Measurements from ENCODE around the gene NRG4. TPM values are rescaled to one million over a fixed set of nuclear protein-coding genes. Genes with fewer than 3 reads are reported as not detected.

The NRG4 gene
- total and polyA plus RNA-seq, 9 of the 15 experiments (the other 6 are each of a cell fraction or from before 2014, with no cell fraction given) = 0.33 to 2.5 (median 0.76) TPM

DNA sequence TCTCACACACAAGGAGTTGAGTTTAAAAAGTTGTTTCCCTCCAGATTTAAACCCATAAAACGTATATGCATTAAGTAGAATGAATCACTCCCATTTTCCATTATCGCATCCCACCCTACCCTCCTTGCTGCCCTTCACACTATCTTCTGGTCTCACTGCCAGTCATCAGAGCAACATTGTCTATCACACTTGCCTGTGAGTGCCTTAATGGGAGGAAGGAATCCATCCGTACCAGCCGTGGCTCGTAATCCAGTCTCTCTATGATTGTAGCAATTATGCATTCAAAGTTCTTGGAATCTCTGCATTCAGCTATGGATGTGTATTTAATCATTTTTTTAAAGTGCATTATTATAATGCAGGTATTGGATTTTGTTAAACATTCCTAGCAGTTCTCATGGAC lies 49.5 kb upstream of the NRG4 start:
- intact Hi-C loops (cut with micrococcal nuclease) = no loop called here
- in situ Hi-C loops (cut with MboI) = no loop called here
- H3K9me3 ChIP-seq (replicated peaks; ENCODE audit: control insufficient read depth, insufficient read depth, low read depth, low read length) = no peaks in the 10 kb centered on the region
- H3K4me3 ChIP-seq = no peak overlapping the region
- no peak overlapping the region for H3K27ac ChIP-seq (ENCODE audit: extremely low read depth, low read depth, low read length)
- DNase-seq (ENCODE audit: extremely low read depth in 1 of 4, low spot score in 3 of 4) (no peak), ATAC-seq (no peak), FAIRE-seq (no peak)
- POLR2A ChIA-PET = interaction anchor here (1.0 kb wide), 1 partner anchor 14 kb away, joined by 4 read pairs; no protein-coding TSS in a partner anchor
- peaks cover 0 to 10% of the 10 kb centered on the region in 2 experiments; a peak in 3 of 5 replicates for H3K4me1 ChIP-seq (replicated peaks in 1 of 2; ENCODE audit: control insufficient read depth in 2 of 2, insufficient read depth in 2 of 2, low read length in 2 of 2)
- no peak for TF ChIP-seq TBP (optimal IDR thresholded peaks at IDR 0.05; ENCODE audit: low read depth, low read length)
- TF ChIP-seq, protein P1, sequence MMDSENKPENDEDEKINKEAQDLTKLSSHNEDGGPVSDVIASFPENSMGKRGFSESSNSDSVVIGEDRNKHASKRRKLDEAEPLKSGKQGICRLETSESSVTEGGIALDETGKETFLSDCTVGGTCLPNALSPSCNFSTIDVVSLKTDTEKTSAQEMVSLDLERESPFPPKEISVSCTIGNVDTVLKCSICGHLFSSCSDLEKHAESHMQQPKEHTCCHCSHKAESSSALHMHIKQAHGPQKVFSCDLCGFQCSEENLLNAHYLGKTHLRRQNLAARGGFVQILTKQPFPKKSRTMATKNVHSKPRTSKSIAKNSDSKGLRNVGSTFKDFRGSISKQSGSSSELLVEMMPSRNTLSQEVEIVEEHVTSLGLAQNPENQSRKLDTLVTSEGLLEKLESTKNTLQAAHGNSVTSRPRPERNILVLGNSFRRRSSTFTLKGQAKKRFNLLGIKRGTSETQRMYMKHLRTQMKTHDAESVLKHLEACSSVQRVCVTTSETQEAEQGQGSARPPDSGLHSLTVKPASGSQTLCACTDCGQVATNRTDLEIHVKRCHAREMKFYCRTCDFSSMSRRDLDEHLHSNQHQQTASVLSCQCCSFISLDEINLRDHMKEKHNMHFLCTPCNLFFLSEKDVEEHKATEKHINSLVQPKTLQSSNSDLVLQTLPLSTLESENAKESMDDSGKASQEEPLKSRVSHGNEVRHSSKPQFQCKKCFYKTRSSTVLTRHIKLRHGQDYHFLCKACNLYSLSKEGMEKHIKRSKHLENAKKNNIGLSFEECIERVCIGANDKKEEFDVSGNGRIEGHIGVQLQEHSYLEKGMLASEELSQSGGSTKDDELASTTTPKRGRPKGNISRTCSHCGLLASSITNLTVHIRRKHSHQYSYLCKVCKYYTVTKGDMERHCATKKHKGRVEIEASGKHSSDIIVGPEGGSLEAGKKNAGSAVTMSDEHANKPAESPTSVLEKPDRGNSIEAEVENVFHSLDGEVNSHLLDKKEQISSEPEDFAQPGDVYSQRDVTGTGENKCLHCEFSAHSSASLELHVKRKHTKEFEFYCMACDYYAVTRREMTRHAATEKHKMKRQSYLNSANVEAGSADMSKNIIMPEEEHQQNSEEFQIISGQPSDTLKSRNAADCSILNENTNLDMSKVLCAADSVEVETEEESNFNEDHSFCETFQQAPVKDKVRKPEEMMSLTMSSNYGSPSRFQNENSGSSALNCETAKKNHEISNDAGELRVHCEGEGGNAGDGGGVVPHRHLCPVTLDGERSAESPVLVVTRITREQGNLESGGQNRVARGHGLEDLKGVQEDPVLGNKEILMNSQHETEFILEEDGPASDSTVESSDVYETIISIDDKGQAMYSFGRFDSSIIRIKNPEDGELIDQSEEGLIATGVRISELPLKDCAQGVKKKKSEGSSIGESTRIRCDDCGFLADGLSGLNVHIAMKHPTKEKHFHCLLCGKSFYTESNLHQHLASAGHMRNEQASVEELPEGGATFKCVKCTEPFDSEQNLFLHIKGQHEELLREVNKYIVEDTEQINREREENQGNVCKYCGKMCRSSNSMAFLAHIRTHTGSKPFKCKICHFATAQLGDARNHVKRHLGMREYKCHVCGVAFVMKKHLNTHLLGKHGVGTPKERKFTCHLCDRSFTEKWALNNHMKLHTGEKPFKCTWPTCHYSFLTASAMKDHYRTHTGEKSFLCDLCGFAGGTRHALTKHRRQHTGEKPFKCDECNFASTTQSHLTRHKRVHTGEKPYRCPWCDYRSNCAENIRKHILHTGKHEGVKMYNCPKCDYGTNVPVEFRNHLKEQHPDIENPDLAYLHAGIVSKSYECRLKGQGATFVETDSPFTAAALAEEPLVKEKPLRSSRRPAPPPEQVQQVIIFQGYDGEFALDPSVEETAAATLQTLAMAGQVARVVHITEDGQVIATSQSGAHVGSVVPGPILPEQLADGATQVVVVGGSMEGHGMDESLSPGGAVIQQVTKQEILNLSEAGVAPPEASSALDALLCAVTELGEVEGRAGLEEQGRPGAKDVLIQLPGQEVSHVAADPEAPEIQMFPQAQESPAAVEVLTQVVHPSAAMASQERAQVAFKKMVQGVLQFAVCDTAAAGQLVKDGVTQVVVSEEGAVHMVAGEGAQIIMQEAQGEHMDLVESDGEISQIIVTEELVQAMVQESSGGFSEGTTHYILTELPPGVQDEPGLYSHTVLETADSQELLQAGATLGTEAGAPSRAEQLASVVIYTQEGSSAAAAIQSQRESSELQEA (IDR thresholded peaks at IDR 0.05; ENCODE audit: low read depth) = no peak
- TF ChIP-seq, protein P2, sequence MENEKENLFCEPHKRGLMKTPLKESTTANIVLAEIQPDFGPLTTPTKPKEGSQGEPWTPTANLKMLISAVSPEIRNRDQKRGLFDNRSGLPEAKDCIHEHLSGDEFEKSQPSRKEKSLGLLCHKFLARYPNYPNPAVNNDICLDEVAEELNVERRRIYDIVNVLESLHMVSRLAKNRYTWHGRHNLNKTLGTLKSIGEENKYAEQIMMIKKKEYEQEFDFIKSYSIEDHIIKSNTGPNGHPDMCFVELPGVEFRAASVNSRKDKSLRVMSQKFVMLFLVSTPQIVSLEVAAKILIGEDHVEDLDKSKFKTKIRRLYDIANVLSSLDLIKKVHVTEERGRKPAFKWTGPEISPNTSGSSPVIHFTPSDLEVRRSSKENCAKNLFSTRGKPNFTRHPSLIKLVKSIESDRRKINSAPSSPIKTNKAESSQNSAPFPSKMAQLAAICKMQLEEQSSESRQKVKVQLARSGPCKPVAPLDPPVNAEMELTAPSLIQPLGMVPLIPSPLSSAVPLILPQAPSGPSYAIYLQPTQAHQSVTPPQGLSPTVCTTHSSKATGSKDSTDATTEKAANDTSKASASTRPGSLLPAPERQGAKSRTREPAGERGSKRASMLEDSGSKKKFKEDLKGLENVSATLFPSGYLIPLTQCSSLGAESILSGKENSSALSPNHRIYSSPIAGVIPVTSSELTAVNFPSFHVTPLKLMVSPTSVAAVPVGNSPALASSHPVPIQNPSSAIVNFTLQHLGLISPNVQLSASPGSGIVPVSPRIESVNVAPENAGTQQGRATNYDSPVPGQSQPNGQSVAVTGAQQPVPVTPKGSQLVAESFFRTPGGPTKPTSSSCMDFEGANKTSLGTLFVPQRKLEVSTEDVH (IDR thresholded peaks at IDR 0.05; ENCODE audit: low read depth, partially characterized antibody) = no peak
- no peak for TF ChIP-seq RNF2 (IDR thresholded peaks at IDR 0.05)
- H3K36me3 ChIP-seq (ENCODE audit: control insufficient read depth, insufficient read depth, low read length) = no peaks in the 10 kb centered on the region
- H3K9me1 ChIP-seq (ENCODE audit: control insufficient read depth, insufficient read depth, low read length) = no peaks in the 10 kb centered on the region
- H2AFZ ChIP-seq (ENCODE audit: low read depth, low read length) = no peak overlapping the region
- WGBS (ENCODE audit: insufficient coverage, low coverage, missing lambda C conversion rate) = 5% methylated on average over 5 of the region's 5 CpGs
- BruUV-seq (replicated peaks) = no TSS peak
- H3K9ac ChIP-seq (ENCODE audit: insufficient read depth in 1 of 2, low read depth in 2 of 2, low read length in 2 of 2) = no peak overlapping the region
- H3K27me3 ChIP-seq (ENCODE audit: control insufficient read depth in 2 of 2, insufficient read depth in 2 of 2, low read length in 2 of 2) = peaks cover 40 to 49% of the 10 kb centered on the region in 2 experiments
- peaks cover 8% of the 10 kb centered on the region; the same call in 1 of the 2 replicates for H4K20me1 ChIP-seq (replicated peaks; ENCODE audit: control insufficient read depth, insufficient read depth, low read length)
- no peaks in the 10 kb centered on the region for H3K79me2 ChIP-seq (ENCODE audit: control insufficient read depth, insufficient read depth, low read length)
- H3K4me2 ChIP-seq (ENCODE audit: insufficient read depth, low read length) = no peak overlapping the region
- CTCF ChIA-PET (ENCODE audit: low intra/inter-chr PET ratio) = no interaction called here
